ENCODE measurements around the gene CD53.

Gene CD53

GRCh38 chr1:110876748-110877341 is 3.9 kb downstream of the CD53 start:
- DNase-seq (ENCODE audit: low spot score) = no peak

- DNase-seq (ENCODE audit: low spot score) = no peak
Measured at GRCh38 chr1:110877364-110877763, 4.4 kb downstream of the CD53 start.

- no peak for DNase-seq (ENCODE audit: low spot score)
Measured at GRCh38 chr1:110877776-110878175, 4.8 kb downstream of the CD53 start.

GRCh38 chr1:110878591-110878990 is 5.6 kb downstream of the CD53 start:
- no peak for DNase-seq (ENCODE audit: low spot score)

- DNase-seq (ENCODE audit: low spot score) = no peak
Measured at GRCh38 chr1:110878993-110879392, 6.0 kb downstream of the CD53 start.

- DNase-seq (ENCODE audit: low spot score) = no peak
Measured at GRCh38 chr1:110879758-110880606, 7.0 kb downstream of the CD53 start.

- DNase-seq (ENCODE audit: low spot score) = no peak
Measured at GRCh38 chr1:110880708-110881374, 7.9 kb downstream of the CD53 start.

- DNase-seq (ENCODE audit: low spot score) = no peak
Measured at GRCh38 chr1:110888049-110888448, 15.1 kb downstream of the CD53 start.

GRCh38 chr1:110888641-110889040 is 15.7 kb downstream of the CD53 start:
- DNase-seq (ENCODE audit: low spot score) = no peak

GRCh38 chr1:110890474-110891196 is 17.7 kb downstream of the CD53 start:
- no peak for DNase-seq (ENCODE audit: low spot score)

GRCh38 chr1:110893908-110894490 is 21.1 kb downstream of the CD53 start:
- DNase-seq (ENCODE audit: low spot score) = no peak

GRCh38 chr1:110896090-110896489 is 23.1 kb downstream of the CD53 start:
- DNase-seq (ENCODE audit: low spot score) = no peak

GRCh38 chr1:110897681-110898080 is 24.7 kb downstream of the CD53 start:
- no peak for DNase-seq (ENCODE audit: low spot score)

GRCh38 chr1:110898734-110899457 is 25.9 kb downstream of the CD53 start:
- DNase-seq (ENCODE audit: low spot score) = no peak

GRCh38 chr1:110899458-110899843 is 26.5 kb downstream of the CD53 start:
- DNase-seq (ENCODE audit: low spot score) = no peak

GRCh38 chr1:110902820-110903463 is 30.0 kb downstream of the CD53 start:
- no peak for DNase-seq (ENCODE audit: low spot score)

GRCh38 chr1:110903853-110904500 is 31.0 kb downstream of the CD53 start:
- DNase-seq (ENCODE audit: low spot score) = no peak

GRCh38 chr1:110912784-110913183 is 39.8 kb downstream of the CD53 start:
- no peak for DNase-seq (ENCODE audit: low spot score)

GRCh38 chr1:110914676-110915075 is 41.7 kb downstream of the CD53 start:
- no peak for DNase-seq (ENCODE audit: low spot score)

- no peak for DNase-seq (ENCODE audit: low spot score)
Measured at GRCh38 chr1:110915804-110916203, 42.9 kb downstream of the CD53 start.
